Mesendoderm (in vitro differentiated cells): ENCODE data around the gene MRPS25.
"Not testable (repeated sequence)": the region's sequence is repeated elsewhere in the genome, so short reads cannot be mapped to it uniquely, and the experiment has no call there.

ENCODE experiments used
- DNase-seq: peaks from one replicate; pipeline ENCODE4 v3.0.0; 2013
- H2AK5ac ChIP-seq: 2 replicates; pipeline ENCODE4 v1.6.1; 2013; ENCODE audit warnings: low read length, inconsistent platforms
- H2BK120ac ChIP-seq: 2 replicates; pipeline ENCODE4 v1.6.1; 2013; ENCODE audit warnings: low read depth, mild to moderate bottlenecking, low read length, moderate library complexity, mixed read lengths
- H2BK15ac ChIP-seq: replicated peaks from 2 replicates; pipeline ENCODE4 v1.6.1; 2013; ENCODE audit warnings: low read depth, mild to moderate bottlenecking, moderate library complexity
- H2BK5ac ChIP-seq: 2 replicates; pipeline ENCODE4 v1.6.1; 2013; ENCODE audit warnings: low read length, inconsistent platforms
- H3K18ac ChIP-seq: 2 replicates; pipeline ENCODE4 v1.6.1; 2013; ENCODE audit warnings: mild to moderate bottlenecking, low read length, mixed read lengths
- H3K23ac ChIP-seq: one replicate; pipeline ENCODE4 v1.6.1; 2013; ENCODE audit warnings: low read length
- H3K27ac ChIP-seq: 2 replicates; pipeline ENCODE4 v1.5.1; 2013; ENCODE audit warnings: low read depth, mild to moderate bottlenecking, inconsistent platforms, low read length, moderate library complexity
- H3K27me3 ChIP-seq: 2 replicates; pipeline ENCODE4 v1.6.1; 2013; ENCODE audit warnings: low read length, control low read depth, mild to moderate bottlenecking, inconsistent platforms; ENCODE audit not compliant: insufficient read depth, poor library complexity
- H3K36me3 ChIP-seq: 2 replicates; pipeline ENCODE4 v1.6.1; 2013; ENCODE audit warnings: low read length, inconsistent platforms; ENCODE audit not compliant: control insufficient read depth, insufficient read depth
- H3K4ac ChIP-seq: one replicate; pipeline ENCODE4 v1.6.1; 2013; ENCODE audit warnings: low read depth, mild to moderate bottlenecking, low read length, moderate library complexity
- H3K4me1 ChIP-seq: 2 replicates; pipeline ENCODE4 v1.6.1; 2013; ENCODE audit warnings: low read depth, low read length, inconsistent platforms; ENCODE audit not compliant: control insufficient read depth
- H3K4me2 ChIP-seq: 2 replicates; pipeline ENCODE4 v1.6.1; 2013; ENCODE audit warnings: low read length
- H3K4me3 ChIP-seq: 2 replicates; pipeline ENCODE4 v1.5.1; 2013; ENCODE audit warnings: mild to moderate bottlenecking, low read length
- H3K56ac ChIP-seq: one replicate; pipeline ENCODE4 v1.6.1; 2013; ENCODE audit warnings: low read length
- H3K79me1 ChIP-seq: 2 replicates; pipeline ENCODE4 v1.6.1; 2013; ENCODE audit warnings: low read length, inconsistent platforms
- H3K79me2 ChIP-seq: 2 replicates; pipeline ENCODE4 v1.6.1; 2013; ENCODE audit warnings: mild to moderate bottlenecking, low read length; ENCODE audit not compliant: control insufficient read depth, insufficient read depth
- H3K9ac ChIP-seq: 2 replicates; pipeline ENCODE4 v1.6.1; 2013; ENCODE audit warnings: low read length, inconsistent platforms
- H4K5ac ChIP-seq: one replicate; pipeline ENCODE4 v1.6.1; 2013; ENCODE audit warnings: low read length
- H4K8ac ChIP-seq: one replicate; pipeline ENCODE4 v1.6.1; 2013; ENCODE audit warnings: low read depth, mild to moderate bottlenecking, control low read depth, low read length, moderate library complexity
- WGBS: extraction: QIAGEN DNeasy Blood & Tissue Kit; methylation state at CpG from one replicate; pipeline ENCODE4 v1.1.7; 2013; ENCODE audit warnings: low lambda C conversion rate, missing lambda C conversion rate; ENCODE audit not compliant: insufficient coverage; ENCODE audit errors: extremely low coverage; 5-methylcytosine and 5-hydroxymethylcytosine counted together

Gene MRPS25

GRCh38 chr3:15009167-15009566 is 55.9 kb downstream of the MRPS25 start:
- DNase-seq, result no peak
- Histone ChIP-seq H2BK15ac (no peak overlapping the region), H4K5ac (no peak overlapping the region), H4K8ac (no peak overlapping the region), H3K79me1 (no peaks in the 10 kb centered on the region), H3K4me2 (no peak overlapping the region), H3K79me2 (no peaks in the 10 kb centered on the region), H3K27me3 (no peaks in the 10 kb centered on the region), H3K9ac (no peak overlapping the region), H3K23ac (no peak overlapping the region), H2BK120ac (no peak overlapping the region), H2BK5ac (no peak overlapping the region), H3K4me1 (no peaks in the 10 kb centered on the region), H3K36me3 (peaks cover 9% of the 10 kb centered on the region), H2AK5ac (no peak overlapping the region), H3K56ac (no peak overlapping the region), H3K4me3 (no peak overlapping the region), H3K27ac (no peak overlapping the region), H3K4ac (no peak overlapping the region), H3K18ac (no peak overlapping the region)
- no CpG with 5 or more reads among the region's 5 CpGs for WGBS

- H2BK5ac ChIP-seq, result no peak overlapping the region
- H2BK120ac ChIP-seq, result no peak overlapping the region
- H3K4me2 ChIP-seq, result no peak overlapping the region
- H3K23ac ChIP-seq, result no peak overlapping the region
- no peak overlapping the region for H2AK5ac ChIP-seq
- no peak overlapping the region for H3K18ac ChIP-seq
- no peak overlapping the region for H3K4ac ChIP-seq
- peaks cover 5% of the 10 kb centered on the region for H3K79me2 ChIP-seq
- H3K9ac ChIP-seq, result no peak overlapping the region
- no peaks in the 10 kb centered on the region for H3K27me3 ChIP-seq
- no peak for DNase-seq
- no peaks in the 10 kb centered on the region for H3K4me1 ChIP-seq
- WGBS, result no CpG with 5 or more reads among the region's 4 CpGs
- H3K56ac ChIP-seq, result no peak overlapping the region
- no peak overlapping the region for H3K27ac ChIP-seq
- peaks cover 4% of the 10 kb centered on the region for H3K79me1 ChIP-seq
- no peak overlapping the region for H4K8ac ChIP-seq
- peaks cover 4% of the 10 kb centered on the region for H3K36me3 ChIP-seq
- H2BK15ac ChIP-seq, result no peak overlapping the region
- H4K5ac ChIP-seq, result no peak overlapping the region
- no peak overlapping the region for H3K4me3 ChIP-seq
These were observed 57.4 kb downstream of the MRPS25 start for GRCh38 chr3:15007681-15008141.

GRCh38 chr3:14999182-14999581 is 65.9 kb downstream of the MRPS25 start:
- not testable (repeated sequence) for H3K56ac ChIP-seq, H2BK120ac ChIP-seq, H3K27me3 ChIP-seq, H4K8ac ChIP-seq, H3K9ac ChIP-seq, H2AK5ac ChIP-seq, H3K4ac ChIP-seq, H2BK5ac ChIP-seq, H3K23ac ChIP-seq, H2BK15ac ChIP-seq, H3K79me1 ChIP-seq, H3K4me1 ChIP-seq, H3K36me3 ChIP-seq, H4K5ac ChIP-seq, H3K4me3 ChIP-seq, H3K18ac ChIP-seq, H3K4me2 ChIP-seq, DNase-seq, H3K27ac ChIP-seq
- no CpG with 5 or more reads among the region's 6 CpGs for WGBS
- peaks cover 14% of the 10 kb centered on the region for H3K79me2 ChIP-seq
